AG04449 (cell line): ENCODE results near the gene BAIAP2.
"Not testable (repeated sequence)": the region's sequence is repeated elsewhere in the genome, so short reads cannot be mapped to it uniquely, and the experiment has no call there.

Experiments used
- CTCF ChIA-PET: fragments of 350-600 bp; formaldehyde crosslinking; extraction: SDS; loops from one replicate; lab custom pipeline; 2021; ENCODE audit warnings: antibody characterized with exemption; lab: Yijun Ruan, JAX
- POLR2A ChIA-PET: fragments of 400-600, 350-600 bp; formaldehyde crosslinking; extraction: SDS; loops from one replicate; lab custom pipeline; 2020; ENCODE audit warnings: antibody characterized with exemption, inconsistent platforms; lab: Yijun Ruan, JAX
- DNase-seq: peaks from one replicate; pipeline ENCODE4 v3.0.0-alpha.2; 2010; ENCODE audit warnings: low read depth, low spot score
- H3K4me3 ChIP-seq: 2 replicates; pipeline ENCODE4 v1.5.1; 2011; ENCODE audit warnings: low read depth, mild to moderate bottlenecking, control low read depth, low read length
- TF ChIP-seq, protein P1 (sequence below): IDR thresholded peaks from one replicate; pipeline ENCODE4 v1.5.1; 2011; ENCODE audit warnings: mild to moderate bottlenecking, moderate library complexity, low read length, control low read depth, inconsistent platforms; ENCODE audit not compliant: insufficient read depth; ENCODE audit errors: missing control alignments

Gene BAIAP2

DNA sequence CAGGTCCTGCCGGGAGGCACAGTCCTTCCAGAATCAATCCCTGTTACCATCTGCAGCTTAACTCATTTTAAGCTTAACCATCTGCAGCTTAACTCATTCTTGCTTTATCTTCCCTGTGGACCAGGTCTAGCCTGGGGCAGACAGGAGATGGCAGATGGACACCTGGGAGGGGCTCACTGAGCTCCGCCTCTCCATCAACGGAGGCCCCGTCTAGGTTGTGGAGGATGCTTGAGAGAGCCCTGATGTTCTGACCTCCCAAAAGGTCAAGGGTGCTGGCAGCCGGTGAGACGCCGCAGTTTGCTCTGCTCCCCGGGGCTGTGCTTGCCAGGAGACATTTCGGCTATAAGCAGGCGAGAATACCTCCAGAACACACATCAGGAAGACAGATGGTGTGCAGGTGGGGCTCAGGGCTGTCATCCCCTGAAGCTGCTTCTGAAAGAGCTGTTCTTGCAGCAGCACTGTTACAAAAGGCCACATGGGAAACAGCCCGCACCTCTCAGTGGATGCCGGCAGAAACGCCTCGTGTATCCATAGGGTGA is 41.3 kb downstream of the BAIAP2 start:
- POLR2A ChIA-PET, result interaction anchor here (1.0 kb wide), 1 partner anchor 11 kb away, joined by 3 read pairs; no protein-coding TSS in a partner anchor
- CTCF ChIA-PET, result interaction anchor here (0.7 to 2.3 kb wide), 6 partner anchors 18 to 53 kb away, joined by 3 to 10 read pairs (median 6); no protein-coding TSS in a partner anchor
- DNase-seq, result no peak
- no peak overlapping the region for H3K4me3 ChIP-seq
- TF ChIP-seq, protein P1, sequence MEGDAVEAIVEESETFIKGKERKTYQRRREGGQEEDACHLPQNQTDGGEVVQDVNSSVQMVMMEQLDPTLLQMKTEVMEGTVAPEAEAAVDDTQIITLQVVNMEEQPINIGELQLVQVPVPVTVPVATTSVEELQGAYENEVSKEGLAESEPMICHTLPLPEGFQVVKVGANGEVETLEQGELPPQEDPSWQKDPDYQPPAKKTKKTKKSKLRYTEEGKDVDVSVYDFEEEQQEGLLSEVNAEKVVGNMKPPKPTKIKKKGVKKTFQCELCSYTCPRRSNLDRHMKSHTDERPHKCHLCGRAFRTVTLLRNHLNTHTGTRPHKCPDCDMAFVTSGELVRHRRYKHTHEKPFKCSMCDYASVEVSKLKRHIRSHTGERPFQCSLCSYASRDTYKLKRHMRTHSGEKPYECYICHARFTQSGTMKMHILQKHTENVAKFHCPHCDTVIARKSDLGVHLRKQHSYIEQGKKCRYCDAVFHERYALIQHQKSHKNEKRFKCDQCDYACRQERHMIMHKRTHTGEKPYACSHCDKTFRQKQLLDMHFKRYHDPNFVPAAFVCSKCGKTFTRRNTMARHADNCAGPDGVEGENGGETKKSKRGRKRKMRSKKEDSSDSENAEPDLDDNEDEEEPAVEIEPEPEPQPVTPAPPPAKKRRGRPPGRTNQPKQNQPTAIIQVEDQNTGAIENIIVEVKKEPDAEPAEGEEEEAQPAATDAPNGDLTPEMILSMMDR, result no peak

DNA sequence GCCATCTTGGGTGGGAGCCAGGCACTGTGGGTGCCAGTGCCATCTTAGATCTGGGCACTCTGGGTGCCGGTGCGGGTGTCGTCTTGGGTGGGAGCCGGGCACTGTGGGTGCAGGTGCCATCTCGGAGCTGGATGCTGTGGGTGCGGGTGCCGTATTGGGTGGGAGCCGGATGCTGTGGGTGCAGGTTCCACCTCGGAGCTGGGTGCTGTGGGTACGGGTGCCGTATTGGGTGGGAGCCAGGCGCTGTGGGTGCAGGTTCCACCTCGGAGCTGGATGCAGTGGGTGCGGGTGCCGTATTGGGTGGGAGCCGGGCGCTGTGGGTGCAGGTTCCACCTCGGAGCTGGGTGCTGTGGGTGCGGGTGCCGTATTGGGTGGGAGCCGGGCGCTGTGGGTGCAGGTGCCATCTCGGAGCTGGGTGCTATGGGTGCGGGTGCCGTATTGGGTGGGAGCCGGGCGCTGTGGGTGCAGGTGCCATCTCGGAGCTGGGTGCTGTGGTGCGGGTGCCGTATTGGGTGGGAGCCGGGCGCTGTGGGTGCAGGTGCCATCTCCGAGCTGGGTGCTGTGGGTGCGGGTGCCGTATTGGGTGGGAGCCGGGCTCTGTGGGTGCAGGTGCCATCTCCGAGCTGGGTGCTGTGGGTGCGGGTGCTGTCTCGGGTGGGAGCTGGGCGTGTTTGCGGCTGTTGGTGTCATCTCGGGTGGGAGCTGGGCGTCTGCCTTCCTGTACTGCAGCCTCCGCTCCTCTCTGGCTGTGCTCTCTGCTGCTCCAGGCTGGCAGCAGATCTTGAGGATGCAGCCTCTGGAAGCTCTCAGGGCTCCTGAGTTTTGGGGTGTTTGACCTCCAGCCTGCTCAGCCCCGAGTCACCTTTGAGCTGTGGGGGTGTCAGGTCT is 43.3 kb downstream of the BAIAP2 start:
- CTCF ChIA-PET, result not testable (repeated sequence)

DNA sequence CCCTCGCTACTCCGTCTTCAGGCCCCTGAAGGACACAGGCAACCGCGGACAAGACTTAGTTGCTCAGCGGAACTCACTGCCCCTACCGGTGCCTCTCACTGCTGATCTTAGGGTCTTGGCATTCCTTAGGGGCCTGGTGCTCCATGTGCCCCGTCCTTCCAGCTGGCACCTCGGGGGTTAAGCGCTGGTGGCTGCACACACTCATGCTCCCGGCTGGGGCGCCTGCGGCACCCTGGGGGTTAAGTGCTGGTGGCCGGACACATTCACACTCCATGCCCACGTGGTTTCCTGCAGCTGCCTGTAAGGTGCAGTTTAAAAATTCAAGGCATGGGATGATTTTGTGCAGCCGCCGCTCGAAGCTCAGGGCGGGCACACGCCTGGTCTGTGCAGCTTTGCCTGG is 45.1 kb downstream of the BAIAP2 start:
- CTCF ChIA-PET, result interaction anchor here (1.5 to 1.8 kb wide), 2 partner anchors 18 to 20 kb away, joined by 3 to 10 read pairs; no protein-coding TSS in a partner anchor

More for the DNA sequence above, 43.3 kb downstream of the BAIAP2 start:
- POLR2A ChIA-PET, H3K4me3 ChIP-seq, DNase-seq: not testable (repeated sequence)

DNA sequence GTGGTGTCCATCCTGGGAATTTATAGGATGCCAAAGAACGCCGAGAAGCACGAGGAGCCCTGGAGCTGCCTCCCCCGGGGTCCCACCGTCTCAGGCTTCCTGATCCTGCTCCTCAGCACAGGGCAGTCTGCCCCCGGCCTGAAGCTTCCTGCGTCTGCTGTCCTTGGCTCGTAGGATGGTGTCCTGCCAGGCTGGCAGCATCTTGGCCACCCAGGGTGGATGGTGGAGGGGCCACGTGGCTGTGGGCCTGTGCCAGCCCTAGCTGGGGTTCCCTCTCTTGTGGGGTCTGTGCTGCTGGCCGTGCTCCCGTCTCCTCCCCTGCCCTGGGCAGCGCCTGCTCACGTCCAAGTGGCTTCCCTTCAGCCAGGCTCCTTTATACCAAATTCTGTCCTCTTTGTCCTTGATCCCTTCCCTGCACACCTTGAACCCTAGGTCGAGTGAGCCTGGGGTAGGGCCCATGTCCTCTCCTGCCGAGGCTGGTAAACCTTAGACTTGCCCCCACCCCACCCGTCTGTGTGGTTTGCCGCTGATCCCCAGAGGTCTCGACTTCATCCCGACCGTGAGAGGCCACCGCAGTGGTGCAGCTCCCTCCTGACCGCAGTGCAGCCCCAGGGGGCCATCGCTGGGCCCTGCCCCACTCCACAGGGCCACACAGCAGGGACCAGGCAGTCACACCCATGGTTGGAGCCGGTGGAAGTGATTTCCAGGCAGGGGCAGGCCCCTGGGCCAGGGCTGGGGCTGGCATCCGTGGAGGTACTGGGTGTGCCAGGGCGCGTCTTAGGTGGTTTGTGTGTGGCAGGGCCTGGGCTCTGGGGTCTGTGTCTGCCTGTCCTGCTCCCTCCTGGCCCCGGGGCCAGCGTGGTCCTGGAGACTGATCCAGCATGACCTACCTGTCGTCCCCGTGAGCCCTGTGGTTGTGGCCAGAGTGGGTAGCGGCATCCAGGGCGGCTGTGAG is 46.5 kb downstream of the BAIAP2 start:
- no peak for DNase-seq
- POLR2A ChIA-PET, result no interaction called here
- no peak overlapping the region for H3K4me3 ChIP-seq
- TF ChIP-seq, protein P1, result no peak
- CTCF ChIA-PET, result interaction anchor here (0.8 to 1.8 kb wide), 4 partner anchors 12 to 21 kb away, joined by 3 to 10 read pairs (median 3); no protein-coding TSS in a partner anchor

More for the DNA sequence above, 45.1 kb downstream of the BAIAP2 start:
- TF ChIP-seq, protein P1, result no peak
- POLR2A ChIA-PET, result no interaction called here
- DNase-seq, result no peak
- H3K4me3 ChIP-seq, result no peak overlapping the region

DNA sequence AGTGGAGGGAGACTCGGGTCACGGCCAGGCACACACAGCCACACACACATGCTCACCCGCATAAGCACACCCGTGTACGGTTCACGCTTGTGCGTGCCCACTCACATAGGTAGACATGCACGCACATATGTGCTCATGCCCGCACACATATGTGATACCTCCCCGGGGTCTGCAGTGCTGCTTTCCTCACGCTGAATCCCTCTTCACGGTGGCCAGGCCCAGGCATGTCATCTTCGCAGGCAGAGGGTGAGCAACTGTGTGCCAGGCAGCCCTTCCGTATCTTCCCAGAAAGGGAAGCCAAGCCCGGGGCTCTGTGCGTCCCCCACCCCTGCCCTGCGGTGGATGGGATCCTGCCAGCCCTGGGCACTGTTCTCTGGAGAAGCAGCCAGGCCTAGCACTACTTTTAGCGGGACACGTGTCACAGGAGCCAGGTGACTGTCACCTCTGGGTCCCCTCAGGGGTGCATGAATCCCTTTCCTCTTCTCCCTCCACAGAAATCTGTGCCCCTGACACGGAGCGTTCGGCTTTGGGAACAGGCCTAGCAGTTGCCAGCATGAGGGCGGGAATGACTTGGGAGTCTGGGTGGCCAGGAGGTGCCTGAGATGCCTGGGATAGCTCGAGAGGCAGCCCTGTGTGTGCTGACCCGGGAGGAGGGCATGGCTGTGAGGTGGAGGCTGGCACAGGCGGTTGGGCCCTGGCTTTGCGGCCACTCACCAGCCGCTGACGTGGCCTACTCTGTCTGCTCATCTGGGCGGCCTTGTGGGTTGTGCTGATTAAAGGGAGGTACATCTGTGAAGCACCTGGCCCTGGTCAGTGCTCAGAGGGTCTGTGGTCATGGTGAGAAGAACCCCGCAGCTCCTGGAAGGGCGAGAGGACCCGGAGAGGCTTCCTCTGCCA is 47.5 kb downstream of the BAIAP2 start:
- ChIA-PET POLR2A (no interaction called here), CTCF (interaction anchor here (1.0 to 1.7 kb wide), 2 partner anchors 16 to 59 kb away, joined by 3 to 13 read pairs; no protein-coding TSS in a partner anchor)
- no peak overlapping the region for H3K4me3 ChIP-seq

More for the DNA sequence above, 47.5 kb downstream of the BAIAP2 start:
- TF ChIP-seq, protein P1, result no peak
- DNase-seq, result no peak
